Liver (tissue), 9 donors: ENCODE results near the gene ALDH9A1. TPM values are rescaled to one million over a fixed set of nuclear protein-coding genes. Genes with fewer than 3 reads are reported as not detected.
A peak's percentile ranks its signal among the peaks of the same experiment; 100 is the strongest.

Source experiments
- DNase-seq: peaks from one replicate; pipeline ENCODE4 v3.0.0-alpha.2; 2017; ENCODE audit warnings: low spot score
- H3K27ac ChIP-seq, 2 donors: one replicate each; pipeline ENCODE4 v1.7.0; 2013; ENCODE audit warnings: inconsistent platforms in 2 of 2, low read length in 2 of 2, control low read depth in 1 of 2, low read depth in 1 of 2, mild to moderate bottlenecking in 1 of 2
- H3K27me3 ChIP-seq, 4 donors: one replicate each; pipeline versions ENCODE4 v1.6.1 to v1.7.0; 2013; ENCODE audit warnings: low read length in 3 of 4, inconsistent platforms in 1 of 4, mild to moderate bottlenecking in 1 of 4, moderate library complexity in 1 of 4; ENCODE audit not compliant: control insufficient read depth in 4 of 4, insufficient read depth in 4 of 4
- H3K36me3 ChIP-seq, 4 donors: one replicate each; pipeline versions ENCODE4 v1.6.1 to v1.7.0; 2013; ENCODE audit warnings: low read length in 3 of 4, mild to moderate bottlenecking in 3 of 4, low read depth in 1 of 4, moderate library complexity in 1 of 4; ENCODE audit not compliant: control insufficient read depth in 4 of 4, insufficient read depth in 3 of 4
- H3K4me1 ChIP-seq, 4 donors: one replicate each; pipeline versions ENCODE4 v1.6.1 to v1.7.0; 2013; ENCODE audit warnings: low read length in 3 of 4, mild to moderate bottlenecking in 3 of 4, moderate library complexity in 1 of 4; ENCODE audit not compliant: control insufficient read depth in 4 of 4, insufficient read depth in 4 of 4
- H3K4me3 ChIP-seq, 3 donors: one replicate each; pipeline versions ENCODE4 v1.6.1 to v1.7.0; 2013; ENCODE audit warnings: low read length in 3 of 3, control low read depth in 1 of 3, low read depth in 1 of 3, mild to moderate bottlenecking in 1 of 3
- H3K9ac ChIP-seq, 2 donors: one replicate each; pipeline ENCODE4 v1.7.0; 2013; ENCODE audit warnings: low read length in 2 of 2, mild to moderate bottlenecking in 2 of 2, moderate library complexity in 2 of 2, control low read depth in 1 of 2, low read depth in 1 of 2
- H3K9me3 ChIP-seq, 4 donors: one replicate each; pipeline versions ENCODE4 v1.6.1 to v1.7.0; 2013; ENCODE audit warnings: low read length in 3 of 4; ENCODE audit not compliant: control insufficient read depth in 4 of 4
- GABPA ChIP-seq, 2 donors: IDR thresholded peaks in 1 of 2; conservative IDR thresholded peaks in 1 of 2; 2 replicates each; pipeline ENCODE4 v1.6.1; 2016; ENCODE audit warnings: antibody characterized with exemption in 2 of 2, mild to moderate bottlenecking in 1 of 2, moderate library complexity in 1 of 2
- HNF4A ChIP-seq, 2 donors: conservative IDR thresholded peaks; 2 replicates each; pipeline ENCODE4 v1.6.1; 2016; ENCODE audit warnings: antibody characterized with exemption in 2 of 2, mild to moderate bottlenecking in 2 of 2
- NR2F2 ChIP-seq: IDR thresholded peaks from 2 replicates; pipeline ENCODE4 v1.6.1; 2016; ENCODE audit warnings: antibody characterized with exemption
- SP1 ChIP-seq: IDR thresholded peaks from 2 replicates; pipeline ENCODE4 v1.6.1; 2018; ENCODE audit warnings: antibody characterized with exemption, mild to moderate bottlenecking
- YY1 ChIP-seq: IDR thresholded peaks from 2 replicates; pipeline ENCODE4 v1.6.1; 2016; ENCODE audit warnings: antibody characterized with exemption, mild to moderate bottlenecking
- WGBS: extraction: QIAGEN DNeasy Blood & Tissue Kit; methylation state at CpG from one replicate; pipeline ENCODE4 v1.1.7; 2013; 5-methylcytosine and 5-hydroxymethylcytosine counted together
- polyA plus RNA-seq, 2 donors: library from polyadenylated mRNA; stranded (reverse) in 1 of 2; unstranded in 1 of 2; fragments of 200-250 nt in 1 of 2; fragments of >200 nt in 1 of 2; fragmentation: Nextera tagmentation in 1 of 2; extraction: Ambion mirVana in 1 of 2; gene quantifications; one replicate each; pipeline versions ENCODE4 v1.2.1 to v1.2.3, GENCODE V29; 2013 to 2015
- total RNA-seq, 2 donors: library from RNA; depleted of rRNA; stranded (reverse); fragments of >200 nt; gene quantifications; one replicate each; pipeline ENCODE4 v1.2.3, GENCODE V29; 2014
- TF ChIP-seq, protein P1 (sequence below): fragments of 150-350 bp; IDR thresholded peaks from 2 replicates; pipeline ENCODE4 v1.5.1; 2017; ENCODE audit warnings: improper control_type of control experiment, low read depth, low read length; ENCODE audit not compliant: missing input control
- TF ChIP-seq, protein P2 (sequence below): IDR thresholded peaks from 2 replicates; pipeline ENCODE4 v1.6.1; 2016; ENCODE audit warnings: antibody characterized with exemption, mild to moderate bottlenecking
- TF ChIP-seq, protein P3 (sequence below): IDR thresholded peaks from 2 replicates; pipeline ENCODE4 v1.6.1; 2016; ENCODE audit warnings: antibody characterized with exemption
- donor health status: healthy.
- donor health status: healthy.
- donor health status: healthy.
- donor health status: healthy.
- donor health status: healthy.

The ALDH9A1 gene
- total and polyA plus RNA-seq, 4 donors, result 42.8 to 93.4 (median 79.8) TPM

DNA sequence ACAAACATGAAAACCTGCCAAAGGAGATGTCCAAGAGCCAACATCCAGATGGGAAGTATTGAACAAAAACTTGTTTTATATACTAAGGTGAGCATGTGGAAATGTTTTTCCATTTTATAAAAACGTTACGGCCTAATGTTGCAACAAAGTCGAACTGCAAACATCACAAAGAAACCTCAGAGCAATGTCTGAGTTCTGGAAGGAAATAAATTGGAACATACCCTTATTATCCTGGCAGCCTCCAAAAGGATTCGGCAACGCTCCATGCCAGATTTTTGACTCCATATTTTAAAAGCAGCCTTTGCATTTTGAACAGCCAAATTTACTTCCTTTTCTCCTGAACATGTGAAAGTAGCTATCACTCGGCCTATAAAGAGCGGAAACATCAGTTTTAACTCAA is 3.3 kb downstream of the ALDH9A1 start:
- DNase-seq, result no peak
- H3K27me3 ChIP-seq, result no peaks in the 10 kb centered on the region
- H3K4me1 ChIP-seq, result peaks cover 8 to 32% (median 21%) of the 10 kb centered on the region in 4 donors
- no peak overlapping the region for H3K4me3 ChIP-seq
- TF ChIP-seq NR2F2, result no peak
- no peak for TF ChIP-seq GABPA (IDR thresholded peaks at IDR 0.05 in 1 of 2, conservative IDR thresholded peaks at IDR 0.05 in 1 of 2)
- TF ChIP-seq HNF4A (conservative IDR thresholded peaks at IDR 0.05), result peak in 1 of 2 donors; percentile 12
- TF ChIP-seq, protein P1, sequence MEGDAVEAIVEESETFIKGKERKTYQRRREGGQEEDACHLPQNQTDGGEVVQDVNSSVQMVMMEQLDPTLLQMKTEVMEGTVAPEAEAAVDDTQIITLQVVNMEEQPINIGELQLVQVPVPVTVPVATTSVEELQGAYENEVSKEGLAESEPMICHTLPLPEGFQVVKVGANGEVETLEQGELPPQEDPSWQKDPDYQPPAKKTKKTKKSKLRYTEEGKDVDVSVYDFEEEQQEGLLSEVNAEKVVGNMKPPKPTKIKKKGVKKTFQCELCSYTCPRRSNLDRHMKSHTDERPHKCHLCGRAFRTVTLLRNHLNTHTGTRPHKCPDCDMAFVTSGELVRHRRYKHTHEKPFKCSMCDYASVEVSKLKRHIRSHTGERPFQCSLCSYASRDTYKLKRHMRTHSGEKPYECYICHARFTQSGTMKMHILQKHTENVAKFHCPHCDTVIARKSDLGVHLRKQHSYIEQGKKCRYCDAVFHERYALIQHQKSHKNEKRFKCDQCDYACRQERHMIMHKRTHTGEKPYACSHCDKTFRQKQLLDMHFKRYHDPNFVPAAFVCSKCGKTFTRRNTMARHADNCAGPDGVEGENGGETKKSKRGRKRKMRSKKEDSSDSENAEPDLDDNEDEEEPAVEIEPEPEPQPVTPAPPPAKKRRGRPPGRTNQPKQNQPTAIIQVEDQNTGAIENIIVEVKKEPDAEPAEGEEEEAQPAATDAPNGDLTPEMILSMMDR, result no peak
- no peaks in the 10 kb centered on the region for H3K9me3 ChIP-seq
- H3K36me3 ChIP-seq, result peaks cover 0 to 3% (median 1%) of the 10 kb centered on the region in 4 donors
- no peak overlapping the region for H3K27ac ChIP-seq
- WGBS, result 56% methylated on average over 7 of the region's 7 CpGs
- no peak overlapping the region for H3K9ac ChIP-seq

DNA sequence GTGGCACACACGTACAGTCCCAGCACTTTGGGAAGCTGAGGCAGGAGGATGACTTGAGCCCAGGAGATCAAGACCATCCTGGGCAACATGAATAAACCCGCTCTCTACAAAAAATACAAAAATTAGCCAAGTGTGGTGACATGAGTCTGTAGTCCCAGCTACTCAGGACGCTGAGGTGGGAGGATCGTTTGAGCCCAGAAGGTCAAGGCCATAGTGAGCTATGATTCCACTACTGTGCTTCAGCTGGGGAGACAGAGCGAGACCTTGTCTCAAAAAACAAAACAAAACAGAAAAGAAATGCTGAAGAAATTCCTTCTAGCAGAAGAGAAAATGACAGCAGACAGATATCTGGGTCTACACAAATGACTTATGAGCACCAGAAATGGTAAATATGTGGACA is 10.3 kb downstream of the ALDH9A1 start:
- H3K4me1 ChIP-seq, result peaks cover 0 to 5% (median 3%) of the 10 kb centered on the region in 4 donors
- DNase-seq, result no peak
- peaks cover 0 to 5% (median 3%) of the 10 kb centered on the region in 4 donors for H3K36me3 ChIP-seq
- H3K4me3 ChIP-seq, result no peak overlapping the region
- TF ChIP-seq, protein P1, result no peak
- TF ChIP-seq NR2F2 (no peak), HNF4A (conservative IDR thresholded peaks at IDR 0.05) (no peak), SP1 (no peak), YY1 (no peak)
- TF ChIP-seq, protein P2, sequence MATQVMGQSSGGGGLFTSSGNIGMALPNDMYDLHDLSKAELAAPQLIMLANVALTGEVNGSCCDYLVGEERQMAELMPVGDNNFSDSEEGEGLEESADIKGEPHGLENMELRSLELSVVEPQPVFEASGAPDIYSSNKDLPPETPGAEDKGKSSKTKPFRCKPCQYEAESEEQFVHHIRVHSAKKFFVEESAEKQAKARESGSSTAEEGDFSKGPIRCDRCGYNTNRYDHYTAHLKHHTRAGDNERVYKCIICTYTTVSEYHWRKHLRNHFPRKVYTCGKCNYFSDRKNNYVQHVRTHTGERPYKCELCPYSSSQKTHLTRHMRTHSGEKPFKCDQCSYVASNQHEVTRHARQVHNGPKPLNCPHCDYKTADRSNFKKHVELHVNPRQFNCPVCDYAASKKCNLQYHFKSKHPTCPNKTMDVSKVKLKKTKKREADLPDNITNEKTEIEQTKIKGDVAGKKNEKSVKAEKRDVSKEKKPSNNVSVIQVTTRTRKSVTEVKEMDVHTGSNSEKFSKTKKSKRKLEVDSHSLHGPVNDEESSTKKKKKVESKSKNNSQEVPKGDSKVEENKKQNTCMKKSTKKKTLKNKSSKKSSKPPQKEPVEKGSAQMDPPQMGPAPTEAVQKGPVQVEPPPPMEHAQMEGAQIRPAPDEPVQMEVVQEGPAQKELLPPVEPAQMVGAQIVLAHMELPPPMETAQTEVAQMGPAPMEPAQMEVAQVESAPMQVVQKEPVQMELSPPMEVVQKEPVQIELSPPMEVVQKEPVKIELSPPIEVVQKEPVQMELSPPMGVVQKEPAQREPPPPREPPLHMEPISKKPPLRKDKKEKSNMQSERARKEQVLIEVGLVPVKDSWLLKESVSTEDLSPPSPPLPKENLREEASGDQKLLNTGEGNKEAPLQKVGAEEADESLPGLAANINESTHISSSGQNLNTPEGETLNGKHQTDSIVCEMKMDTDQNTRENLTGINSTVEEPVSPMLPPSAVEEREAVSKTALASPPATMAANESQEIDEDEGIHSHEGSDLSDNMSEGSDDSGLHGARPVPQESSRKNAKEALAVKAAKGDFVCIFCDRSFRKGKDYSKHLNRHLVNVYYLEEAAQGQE, result no peak
- TF ChIP-seq, protein P3, sequence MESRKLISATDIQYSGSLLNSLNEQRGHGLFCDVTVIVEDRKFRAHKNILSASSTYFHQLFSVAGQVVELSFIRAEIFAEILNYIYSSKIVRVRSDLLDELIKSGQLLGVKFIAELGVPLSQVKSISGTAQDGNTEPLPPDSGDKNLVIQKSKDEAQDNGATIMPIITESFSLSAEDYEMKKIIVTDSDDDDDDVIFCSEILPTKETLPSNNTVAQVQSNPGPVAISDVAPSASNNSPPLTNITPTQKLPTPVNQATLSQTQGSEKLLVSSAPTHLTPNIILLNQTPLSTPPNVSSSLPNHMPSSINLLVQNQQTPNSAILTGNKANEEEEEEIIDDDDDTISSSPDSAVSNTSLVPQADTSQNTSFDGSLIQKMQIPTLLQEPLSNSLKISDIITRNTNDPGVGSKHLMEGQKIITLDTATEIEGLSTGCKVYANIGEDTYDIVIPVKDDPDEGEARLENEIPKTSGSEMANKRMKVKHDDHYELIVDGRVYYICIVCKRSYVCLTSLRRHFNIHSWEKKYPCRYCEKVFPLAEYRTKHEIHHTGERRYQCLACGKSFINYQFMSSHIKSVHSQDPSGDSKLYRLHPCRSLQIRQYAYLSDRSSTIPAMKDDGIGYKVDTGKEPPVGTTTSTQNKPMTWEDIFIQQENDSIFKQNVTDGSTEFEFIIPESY, result no peak
- WGBS, result 73% methylated on average over 5 of the region's 5 CpGs
- H3K9me3 ChIP-seq, result no peaks in the 10 kb centered on the region
- no peak overlapping the region for H3K27ac ChIP-seq
- H3K27me3 ChIP-seq, result no peaks in the 10 kb centered on the region
- H3K9ac ChIP-seq, result no peak overlapping the region
